GM19397 (cell line): ENCODE measurements around the gene MLLT10.

Experiments used
- ATAC-seq: cut with Tn5 transposase; IDR thresholded peaks from one replicate; pipeline ENCODE4 v1.9.1; 2021; ENCODE audit warnings: mild to moderate bottlenecking, moderate library complexity; ENCODE audit not compliant: unreplicated experiment

Gene MLLT10

GRCh38 chr10:21727452-21728168 lies 193.6 kb downstream of the MLLT10 start:
- ATAC-seq: no peak

DNA sequence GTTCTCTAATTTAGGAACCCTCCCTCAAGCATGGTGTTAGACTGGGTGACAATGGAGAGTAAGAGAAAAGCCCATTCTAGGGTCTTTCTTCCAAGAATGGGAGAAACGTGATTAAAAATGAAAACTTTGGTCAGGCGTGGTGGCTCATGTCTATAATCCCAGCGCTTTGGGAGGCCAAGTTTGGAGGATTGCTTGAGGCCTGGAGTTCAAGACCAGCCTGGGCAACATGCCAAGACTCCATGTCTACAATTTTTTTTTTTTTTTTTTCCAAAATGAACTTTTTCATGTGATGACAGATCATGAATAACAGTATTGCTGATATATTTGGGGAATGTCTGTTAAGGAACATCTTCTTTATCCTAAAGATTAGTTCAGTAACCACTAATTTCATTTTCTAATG lies 194.6 kb downstream of the MLLT10 start:
- ATAC-seq: no peak

- peak; percentile 83 for ATAC-seq
Measured at GRCh38 chr10:21732067-21732772, 198.2 kb downstream of the MLLT10 start.

DNA sequence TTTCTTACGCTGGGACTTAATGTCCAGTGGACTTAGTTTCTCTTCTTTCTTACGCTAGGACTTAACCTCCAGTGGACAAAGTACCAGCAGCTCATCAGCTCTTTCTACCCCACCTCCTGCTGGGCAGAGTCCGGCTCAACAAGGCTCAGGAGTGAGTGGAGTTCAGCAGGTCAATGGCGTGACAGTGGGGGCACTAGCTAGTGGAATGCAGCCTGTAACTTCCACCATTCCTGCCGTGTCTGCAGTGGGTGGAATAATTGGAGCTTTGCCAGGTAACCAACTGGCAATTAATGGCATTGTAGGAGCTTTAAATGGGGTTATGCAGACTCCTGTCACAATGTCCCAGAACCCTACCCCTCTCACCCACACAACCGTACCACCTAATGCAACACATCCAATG lies 199.7 kb downstream of the MLLT10 start:
- ATAC-seq: no peak

DNA sequence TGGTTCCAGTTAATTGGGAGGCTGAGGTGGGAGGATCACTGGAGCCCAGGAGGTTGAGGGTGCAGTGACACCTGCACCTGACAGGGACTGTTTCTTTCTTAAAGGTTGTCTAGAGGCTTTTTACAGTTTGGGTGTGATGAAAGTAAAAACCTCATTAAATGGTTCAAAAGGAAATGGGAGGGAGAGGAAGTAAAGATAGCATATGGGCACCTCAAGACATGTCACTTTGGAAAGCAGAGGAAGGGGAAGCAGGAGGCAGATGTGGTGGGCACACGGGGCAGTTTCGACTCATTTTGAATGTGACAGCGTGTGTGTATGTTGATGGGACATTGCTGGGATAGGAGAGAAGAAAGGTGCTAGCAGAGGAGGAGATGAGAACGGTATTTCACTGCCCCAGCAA lies 203.1 kb downstream of the MLLT10 start:
- ATAC-seq: no peak

DNA sequence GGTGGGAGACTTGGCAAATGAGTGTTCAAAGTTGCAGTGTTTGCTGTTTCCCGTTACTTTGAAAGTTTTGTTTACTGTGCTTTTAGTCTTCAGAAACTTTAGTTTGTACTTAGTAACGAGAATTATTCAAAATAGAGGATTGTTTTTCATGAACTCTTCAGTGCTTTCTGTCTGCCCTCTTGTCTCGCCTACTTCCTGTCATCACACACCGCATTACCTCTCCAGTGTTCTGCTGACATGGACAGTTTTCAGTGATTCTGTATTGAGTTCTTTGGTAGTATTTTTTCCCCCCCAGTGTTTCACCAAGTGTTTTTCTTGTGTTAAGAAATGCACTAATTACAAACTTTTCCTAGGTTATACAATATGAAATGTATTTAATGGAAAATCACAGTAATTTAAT lies 207.0 kb downstream of the MLLT10 start:
- no peak for ATAC-seq

DNA sequence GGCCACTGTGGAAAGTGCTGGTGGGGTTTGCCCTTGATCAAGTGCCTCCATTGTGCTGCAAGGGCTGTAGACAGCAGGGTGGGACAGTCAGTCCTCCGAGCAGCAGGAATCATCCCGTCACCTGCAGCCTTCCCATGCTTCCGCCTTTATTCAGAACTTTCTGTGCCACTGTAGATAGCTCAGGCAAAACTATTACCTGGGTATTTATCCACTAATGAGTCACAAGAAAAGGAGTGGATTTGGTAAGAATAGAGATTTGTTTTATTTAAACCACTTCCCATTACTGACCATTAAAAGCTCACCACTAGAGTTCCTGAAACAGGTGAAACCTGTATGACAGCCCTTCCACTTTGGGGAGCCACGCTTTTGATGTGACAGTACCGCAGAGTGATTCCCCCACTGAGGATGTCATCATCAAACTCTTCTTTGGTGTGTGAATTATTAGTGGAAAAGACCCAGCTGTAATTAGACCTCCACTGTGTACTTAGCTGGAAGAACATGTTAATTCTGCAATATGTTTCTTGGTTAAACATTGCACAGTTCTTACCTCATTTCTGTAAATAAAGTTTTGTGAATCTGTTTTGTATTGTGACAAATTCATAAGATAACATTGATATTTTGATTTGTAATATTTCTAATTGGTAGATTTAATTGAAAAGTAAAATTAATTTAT lies 208.8 kb downstream of the MLLT10 start:
- ATAC-seq: no peak

- no peak for ATAC-seq
Measured at GRCh38 chr10:21744223-21744622, 210.2 kb downstream of the MLLT10 start.

- no peak for ATAC-seq
Measured at GRCh38 chr10:21746118-21746517, 212.1 kb downstream of the MLLT10 start.

- no peak for ATAC-seq
Measured at GRCh38 chr10:21747809-21748208, 213.8 kb downstream of the MLLT10 start.

DNA sequence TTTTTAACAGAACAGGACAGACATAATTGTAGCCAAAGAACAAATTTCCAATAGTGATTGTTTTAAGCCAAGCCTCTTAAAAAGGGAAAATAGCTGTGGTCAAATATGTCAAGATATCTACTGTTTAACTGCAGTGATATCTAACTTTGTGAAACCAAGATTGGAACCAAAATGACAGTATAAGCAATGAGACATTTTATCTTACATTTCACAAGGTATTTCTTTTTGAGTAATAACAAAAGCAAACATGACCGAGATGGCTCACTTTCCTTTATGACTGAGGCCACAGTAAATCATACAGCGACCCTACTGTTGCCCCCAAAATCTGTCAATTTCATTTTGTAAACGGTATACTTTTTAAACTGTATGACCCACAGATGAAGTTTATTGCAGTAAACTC lies 215.8 kb downstream of the MLLT10 start:
- no peak for ATAC-seq

- no peak for ATAC-seq
Measured at GRCh38 chr10:21750424-21750823, 216.4 kb downstream of the MLLT10 start.

DNA sequence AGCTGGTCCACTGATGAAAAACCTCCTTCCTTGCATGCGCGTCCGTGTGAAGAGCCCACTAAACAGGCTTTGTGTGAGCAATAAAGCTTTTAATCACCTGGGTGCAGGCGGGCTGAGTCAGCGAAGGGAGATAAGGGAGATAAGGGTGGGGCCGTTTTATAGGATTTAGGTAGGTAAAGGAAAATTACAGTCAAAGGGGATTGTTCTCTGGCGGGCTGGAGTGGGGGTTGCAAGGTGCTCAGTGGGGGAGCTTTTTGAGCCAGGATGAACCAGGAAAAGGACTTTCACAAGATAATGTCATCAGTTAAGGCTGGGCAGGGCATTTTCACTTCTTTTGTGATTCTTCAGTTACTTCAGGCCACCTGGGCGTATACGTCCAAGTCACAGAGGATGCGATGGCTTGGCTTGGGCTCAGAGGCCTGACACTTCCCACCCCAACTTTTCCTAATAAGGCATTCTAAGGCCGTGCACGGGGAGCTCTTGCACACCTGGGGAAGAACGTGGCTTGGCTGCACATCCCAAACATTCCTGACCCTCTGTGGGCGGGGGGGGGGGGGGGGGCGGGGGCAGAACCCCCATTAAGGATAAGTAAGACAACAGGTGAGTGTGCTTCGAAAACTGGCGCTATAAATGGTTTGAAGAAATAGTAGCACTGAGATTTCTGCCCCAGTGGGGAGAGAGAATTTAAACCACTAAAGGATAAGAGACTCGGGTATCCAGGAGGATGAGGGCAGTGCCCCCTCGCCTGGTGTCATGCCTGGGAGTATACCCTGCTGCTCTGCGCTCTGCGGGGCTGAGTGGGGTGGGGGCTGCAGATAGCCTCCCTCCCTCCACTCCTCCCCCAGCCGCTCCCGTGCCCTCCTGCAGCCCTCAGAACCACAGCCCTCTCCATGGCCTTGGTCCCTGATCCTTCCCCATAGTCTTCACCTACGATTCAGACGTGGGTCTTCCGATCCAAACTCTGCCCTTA lies 217.6 kb downstream of the MLLT10 start:
- ATAC-seq: no peak

DNA sequence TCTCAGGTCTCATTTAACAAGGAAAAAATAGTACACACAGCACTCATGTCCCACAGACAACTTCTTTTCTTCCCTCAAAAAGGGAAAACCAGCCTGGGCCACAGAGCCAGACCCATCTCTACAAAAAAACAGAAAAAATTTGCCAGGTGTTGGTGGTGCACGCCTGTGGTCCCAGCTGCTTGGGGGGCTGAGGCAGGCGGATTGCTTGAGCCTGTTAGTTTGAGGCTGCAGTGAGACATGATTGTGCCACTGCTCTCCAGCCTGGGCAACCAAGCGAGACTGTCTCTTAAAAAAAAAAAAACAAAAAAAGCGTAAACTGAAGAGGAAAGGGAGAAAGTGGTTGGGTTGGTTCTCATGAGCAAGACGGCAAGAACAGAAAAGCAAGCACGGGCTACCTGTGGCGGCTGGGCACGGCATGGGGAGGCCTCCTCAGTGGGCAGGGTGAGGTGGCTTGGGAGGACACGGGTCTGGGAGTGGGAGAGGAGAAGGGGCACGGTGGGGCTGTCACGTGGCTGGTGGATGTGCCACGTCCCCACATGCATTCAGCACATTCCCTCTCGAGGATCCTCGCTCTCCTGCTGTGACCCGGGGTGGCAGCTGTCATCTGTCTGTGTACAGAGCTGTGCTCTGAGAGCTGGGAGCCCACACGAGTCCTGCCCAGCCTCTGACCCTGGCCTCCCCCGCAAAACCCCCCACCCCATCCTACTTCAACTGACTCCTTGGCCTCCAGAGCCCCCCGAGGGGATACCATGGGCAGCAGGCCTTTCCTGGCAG lies 219.7 kb downstream of the MLLT10 start:
- no peak for ATAC-seq

DNA sequence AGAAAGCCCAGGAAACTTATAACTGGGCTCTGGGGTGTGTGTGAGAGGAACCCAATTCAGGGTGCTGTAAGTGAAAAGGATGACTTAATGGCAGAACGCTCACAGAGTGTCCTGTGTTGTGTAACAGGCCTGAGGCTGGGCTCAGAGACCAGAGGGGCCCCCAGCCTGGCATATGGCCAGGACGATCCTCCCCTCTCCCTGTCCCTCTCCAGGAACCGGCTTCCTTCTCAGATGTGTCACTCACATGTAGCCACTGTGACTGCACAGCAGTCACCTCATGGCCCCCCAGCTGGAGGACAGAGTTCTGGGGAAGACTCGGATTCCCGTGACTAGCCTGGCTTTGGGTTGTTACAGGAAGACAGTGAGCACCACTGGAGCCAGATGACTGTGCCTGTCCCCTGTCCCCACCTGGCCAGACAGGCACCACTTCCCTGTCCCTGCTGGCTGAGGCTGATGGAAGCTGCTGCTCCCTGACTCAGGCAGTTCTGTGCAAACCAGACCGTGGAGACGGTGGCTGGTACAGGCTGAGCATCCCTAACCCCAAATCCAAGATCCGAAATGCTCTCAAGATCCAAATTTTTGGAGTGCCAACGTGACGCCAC lies 220.5 kb downstream of the MLLT10 start:
- no peak for ATAC-seq

DNA sequence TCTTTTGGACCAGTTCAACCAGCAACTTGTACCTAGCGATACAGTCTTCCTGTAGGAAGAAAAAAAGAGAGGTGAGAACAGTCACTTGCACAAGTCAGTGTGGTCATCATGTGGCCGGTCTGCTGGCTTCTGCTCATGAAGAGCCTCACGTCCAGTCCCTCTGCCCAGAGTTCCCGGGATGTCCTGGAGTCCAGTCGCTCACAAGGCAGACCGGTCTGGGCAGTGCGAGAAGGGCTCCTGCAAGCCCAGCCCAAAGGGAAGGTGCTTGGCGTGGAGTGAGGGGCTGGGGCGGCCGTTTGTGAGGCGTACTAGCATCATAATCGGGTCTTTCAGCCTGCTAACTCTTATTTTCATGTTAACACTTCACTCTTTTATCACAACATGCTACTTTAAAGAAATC lies 222.7 kb downstream of the MLLT10 start:
- ATAC-seq: no peak

- ATAC-seq: no peak
Measured at GRCh38 chr10:21757185-21757901, 223.3 kb downstream of the MLLT10 start.

DNA sequence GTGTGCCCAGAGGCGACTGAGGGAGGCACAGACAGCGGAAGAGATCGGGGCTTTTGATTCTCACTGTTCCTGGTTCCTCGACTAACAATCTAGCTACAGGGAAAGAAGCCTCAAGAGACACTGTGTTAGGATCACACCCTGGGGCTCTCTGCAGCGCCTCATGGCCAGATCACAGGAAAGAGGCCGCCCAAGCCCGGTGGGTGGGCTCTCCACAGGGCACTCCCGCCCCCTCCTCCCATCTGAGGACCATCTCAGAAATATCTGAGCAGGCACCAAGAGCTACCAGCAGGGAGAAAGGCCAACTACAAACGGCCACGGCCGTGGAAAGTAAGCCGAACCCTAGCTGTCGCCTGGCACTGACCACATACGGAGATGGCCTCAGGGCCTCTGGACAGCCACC lies 224.2 kb downstream of the MLLT10 start:
- no peak for ATAC-seq

GRCh38 chr10:21758696-21759095 lies 224.7 kb downstream of the MLLT10 start:
- no peak for ATAC-seq
